AG04450 (cell line): ENCODE data around the gene SMURF1. TPM values are rescaled to one million over a fixed set of nuclear protein-coding genes. Genes with fewer than 3 reads are reported as not detected.

Source experiments
- CTCF ChIA-PET: fragments of 300-600, 350-600 bp; formaldehyde crosslinking; extraction: SDS; loops from one replicate; lab custom pipeline; 2022; ENCODE audit warnings: antibody characterized with exemption, inconsistent platforms; lab: Charles Lee
- POLR2A ChIA-PET: fragments of 350-600 bp; formaldehyde crosslinking; extraction: SDS; loops from one replicate; lab custom pipeline; 2021; ENCODE audit warnings: antibody characterized with exemption, inconsistent platforms; lab: Yijun Ruan, JAX
- DNase-seq: peaks from one replicate; pipeline ENCODE4 v3.0.0-alpha.2; 2011; ENCODE audit warnings: low read depth, low spot score
- H3K27ac ChIP-seq: one replicate; pipeline ENCODE4 v1.5.1; 2012; ENCODE audit warnings: low read depth, low read length, control low read depth
- H3K27me3 ChIP-seq: one replicate; pipeline ENCODE4 v1.6.0; 2012; ENCODE audit warnings: low read length; ENCODE audit not compliant: control insufficient read depth, insufficient read depth
- H3K4me3 ChIP-seq: 2 replicates; pipeline ENCODE4 v1.5.1; 2011; ENCODE audit warnings: mild to moderate bottlenecking, low read depth, low read length, control low read depth
- H3K9me3 ChIP-seq: 2 replicates; pipeline ENCODE4 v1.5.1; 2012; ENCODE audit warnings: low read length; ENCODE audit not compliant: control insufficient read depth, insufficient read depth
- polyA plus RNA-seq: library from polyadenylated mRNA; depleted of rRNA; stranded (reverse); fragments of >200 nt; gene quantifications from 2 replicates; pipeline ENCODE4 v1.2.3, GENCODE V29; 2011
- TF ChIP-seq, protein P1 (sequence below): IDR thresholded peaks from 2 replicates; pipeline ENCODE4 v1.5.1; 2011; ENCODE audit warnings: low read depth, low read length, control low read depth, inconsistent platforms

The SMURF1 gene
- polyA plus RNA-seq, 1 experiment, result 17.1 TPM

DNA sequence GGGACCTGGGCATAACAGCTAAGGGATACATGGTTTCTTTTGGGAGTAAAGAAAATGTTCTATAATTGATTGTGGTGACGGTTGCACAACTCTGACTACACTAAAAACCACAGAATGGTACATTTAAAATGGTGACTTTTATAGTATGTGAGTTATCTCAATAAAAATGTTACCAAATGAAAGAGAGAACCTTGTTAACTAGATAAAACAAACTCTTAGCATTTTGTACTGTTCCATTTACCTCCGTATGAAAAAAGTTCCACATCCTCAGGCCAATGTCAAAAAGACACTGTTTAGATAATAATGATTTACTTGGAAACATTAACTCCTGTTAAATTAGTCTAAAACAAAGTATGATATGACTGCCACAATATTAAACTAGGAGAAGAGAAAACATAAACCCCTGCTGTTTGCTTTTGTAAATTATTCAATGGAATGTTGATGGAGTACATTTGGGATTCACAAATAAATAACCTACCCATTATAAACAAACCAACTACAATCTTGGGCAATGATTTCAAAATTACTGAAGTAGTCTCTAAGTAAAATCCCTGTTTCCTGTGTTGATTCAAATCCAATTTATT lies 60.7 kb downstream of the SMURF1 start:
- H3K27ac ChIP-seq, result no peak overlapping the region
- DNase-seq, result no peak
- H3K9me3 ChIP-seq, result no peaks in the 10 kb centered on the region
- TF ChIP-seq, protein P1, sequence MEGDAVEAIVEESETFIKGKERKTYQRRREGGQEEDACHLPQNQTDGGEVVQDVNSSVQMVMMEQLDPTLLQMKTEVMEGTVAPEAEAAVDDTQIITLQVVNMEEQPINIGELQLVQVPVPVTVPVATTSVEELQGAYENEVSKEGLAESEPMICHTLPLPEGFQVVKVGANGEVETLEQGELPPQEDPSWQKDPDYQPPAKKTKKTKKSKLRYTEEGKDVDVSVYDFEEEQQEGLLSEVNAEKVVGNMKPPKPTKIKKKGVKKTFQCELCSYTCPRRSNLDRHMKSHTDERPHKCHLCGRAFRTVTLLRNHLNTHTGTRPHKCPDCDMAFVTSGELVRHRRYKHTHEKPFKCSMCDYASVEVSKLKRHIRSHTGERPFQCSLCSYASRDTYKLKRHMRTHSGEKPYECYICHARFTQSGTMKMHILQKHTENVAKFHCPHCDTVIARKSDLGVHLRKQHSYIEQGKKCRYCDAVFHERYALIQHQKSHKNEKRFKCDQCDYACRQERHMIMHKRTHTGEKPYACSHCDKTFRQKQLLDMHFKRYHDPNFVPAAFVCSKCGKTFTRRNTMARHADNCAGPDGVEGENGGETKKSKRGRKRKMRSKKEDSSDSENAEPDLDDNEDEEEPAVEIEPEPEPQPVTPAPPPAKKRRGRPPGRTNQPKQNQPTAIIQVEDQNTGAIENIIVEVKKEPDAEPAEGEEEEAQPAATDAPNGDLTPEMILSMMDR, result no peak
- H3K4me3 ChIP-seq, result no peak overlapping the region
- no peaks in the 10 kb centered on the region for H3K27me3 ChIP-seq
- ChIA-PET POLR2A (no interaction called here), CTCF (no interaction called here)

DNA sequence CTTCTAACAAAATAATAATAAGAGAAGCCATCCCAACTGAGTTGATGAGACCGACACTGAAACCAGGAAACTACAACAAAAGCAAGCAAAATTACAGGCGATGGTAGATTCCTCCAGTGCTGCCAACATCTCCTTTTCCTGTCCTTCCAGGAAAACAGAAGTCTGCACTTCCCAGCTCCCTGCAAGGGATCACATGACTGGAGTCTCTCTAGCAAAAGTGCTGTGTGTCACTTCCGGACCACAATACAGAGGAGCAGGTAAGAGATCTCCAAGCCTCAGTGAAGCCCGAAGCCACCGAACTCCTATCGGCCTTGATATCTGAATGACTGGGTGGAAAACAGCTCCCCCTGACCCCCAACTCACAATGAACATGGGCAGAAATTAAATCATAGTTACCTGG lies 63.2 kb downstream of the SMURF1 start:
- Histone ChIP-seq H3K4me3 (no peak overlapping the region), H3K9me3 (no peaks in the 10 kb centered on the region), H3K27me3 (no peaks in the 10 kb centered on the region), H3K27ac (no peak overlapping the region)
- TF ChIP-seq, protein P1, result no peak
- DNase-seq, result no peak
- ChIA-PET POLR2A (no interaction called here), CTCF (no interaction called here)

DNA sequence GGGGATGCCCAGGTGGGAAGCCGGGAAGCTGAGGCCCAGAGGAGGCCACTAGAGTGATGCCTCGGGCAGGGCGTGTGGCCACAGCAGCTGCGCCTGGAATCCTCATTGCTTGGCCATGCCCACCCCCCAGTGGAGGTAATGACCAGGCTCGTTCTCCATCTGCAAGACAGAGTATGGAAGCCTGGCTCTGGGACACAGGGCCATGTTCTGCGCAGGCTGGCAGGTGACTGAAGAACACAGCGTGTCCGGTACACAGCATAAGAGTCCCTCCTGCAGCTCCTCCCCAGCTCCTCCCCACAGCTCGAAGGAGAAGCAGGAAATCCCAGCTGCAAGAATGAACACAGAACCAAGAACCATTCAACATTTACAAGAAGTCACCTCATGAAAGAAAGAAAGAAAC lies 64.8 kb downstream of the SMURF1 start:
- Histone ChIP-seq H3K27ac (no peak overlapping the region), H3K4me3 (no peak overlapping the region), H3K27me3 (no peaks in the 10 kb centered on the region), H3K9me3 (no peaks in the 10 kb centered on the region)
- ChIA-PET CTCF (no interaction called here), POLR2A (no interaction called here)
- TF ChIP-seq, protein P1, result no peak
- DNase-seq, result no peak

DNA sequence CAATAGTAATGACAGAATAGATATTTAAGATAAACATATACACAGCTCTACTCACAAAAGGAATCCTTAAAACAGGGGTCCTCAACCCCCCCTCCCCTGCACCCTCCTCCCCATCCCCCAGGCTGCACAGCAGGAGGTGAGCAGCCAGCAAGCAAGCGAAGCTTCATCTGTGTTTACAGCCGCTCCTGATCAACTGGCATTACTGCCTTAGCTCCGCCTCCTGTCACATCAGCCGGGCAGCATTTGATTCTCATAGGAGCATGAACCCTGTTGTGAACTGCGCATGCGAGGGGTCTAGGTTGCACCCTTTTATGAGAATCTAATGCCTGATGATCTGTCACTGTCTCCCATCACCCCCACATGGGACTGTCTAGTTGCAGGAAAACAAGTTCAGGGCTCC lies 65.5 kb downstream of the SMURF1 start:
- Histone ChIP-seq H3K27ac (no peak overlapping the region), H3K27me3 (no peaks in the 10 kb centered on the region), H3K4me3 (no peak overlapping the region), H3K9me3 (no peaks in the 10 kb centered on the region)
- TF ChIP-seq, protein P1, result no peak
- no peak for DNase-seq
- ChIA-PET CTCF (interaction anchor here (0.6 kb wide), 1 partner anchor 71 kb away, joined by 3 read pairs; no protein-coding TSS in a partner anchor), POLR2A (no interaction called here)

DNA sequence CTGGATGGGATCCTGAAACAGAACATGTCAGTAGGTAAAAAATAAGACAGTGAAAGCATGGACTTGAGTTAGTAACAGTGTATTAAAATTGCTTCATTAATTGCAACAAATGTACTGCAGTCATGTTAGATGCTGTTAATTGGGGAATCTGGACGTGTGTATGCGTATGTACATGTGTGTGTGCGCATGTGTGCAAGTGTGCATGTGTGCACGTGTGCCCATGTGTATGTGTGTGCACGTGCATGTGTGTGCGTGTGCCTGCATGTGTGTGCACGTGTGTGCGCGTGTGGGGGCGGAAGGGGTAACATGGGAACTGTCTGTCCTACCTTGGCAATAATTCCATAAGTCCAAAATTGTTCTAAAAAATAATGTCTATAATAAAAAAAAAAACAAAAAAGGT lies 67.3 kb downstream of the SMURF1 start:
- Histone ChIP-seq H3K27me3 (no peaks in the 10 kb centered on the region), H3K27ac (no peak overlapping the region), H3K4me3 (no peak overlapping the region), H3K9me3 (no peaks in the 10 kb centered on the region)
- DNase-seq, result no peak
- ChIA-PET CTCF (interaction anchor here (0.7 kb wide), 1 partner anchor 1343 kb away, joined by 3 read pairs; no protein-coding TSS in a partner anchor), POLR2A (no interaction called here)
- TF ChIP-seq, protein P1, result no peak
